GM19351 (cell line): ENCODE data around the gene RAB40B.

Experiments used
- ATAC-seq: cut with Tn5 transposase; IDR thresholded peaks from one replicate; pipeline ENCODE4 v1.9.1; 2021; ENCODE audit warnings: mild to moderate bottlenecking, moderate library complexity; ENCODE audit not compliant: unreplicated experiment

RAB40B gene

DNA sequence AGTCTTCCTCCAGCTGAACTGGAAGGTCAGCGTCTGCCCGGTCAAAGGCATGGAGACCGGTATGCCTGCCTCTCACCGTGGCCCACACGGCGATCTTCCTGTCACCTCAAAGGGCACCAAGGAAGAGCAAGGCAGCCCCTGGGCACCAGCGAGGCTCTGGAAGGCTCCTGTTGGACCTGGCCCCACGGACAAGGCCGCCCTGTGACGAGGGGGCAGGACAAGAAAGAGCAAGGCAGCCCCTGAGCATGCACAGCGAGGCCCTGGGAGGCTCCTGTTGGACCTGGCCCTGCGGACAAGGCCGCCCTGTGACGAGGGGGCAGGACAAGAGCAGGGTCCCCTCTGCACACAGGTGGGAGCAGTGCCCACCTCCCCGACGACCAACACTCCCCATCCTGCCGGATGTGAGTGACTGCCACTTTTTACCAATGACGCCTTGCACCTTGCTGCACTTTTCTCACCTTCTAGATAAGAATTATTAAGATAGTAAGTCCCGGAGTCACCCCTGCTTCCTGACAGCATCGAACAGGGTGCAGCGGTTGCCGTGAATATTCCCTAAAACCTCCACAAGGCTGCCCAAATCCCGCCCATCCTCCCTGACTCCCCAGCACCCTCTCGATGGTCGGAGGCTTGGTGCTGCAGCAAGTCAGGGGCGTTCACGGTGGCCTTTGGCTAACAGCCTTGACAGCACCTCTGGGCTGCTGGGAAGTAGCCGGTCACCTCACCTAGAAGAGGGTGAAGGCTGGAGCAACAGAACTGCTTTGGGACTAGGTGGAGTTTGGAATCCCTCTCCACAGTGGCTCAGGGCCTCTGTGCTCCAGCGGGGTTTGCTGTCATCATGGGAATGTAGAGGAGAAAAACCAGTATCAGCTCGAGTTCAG lies 44.6 kb downstream of the RAB40B start:
- ATAC-seq = no peak

DNA sequence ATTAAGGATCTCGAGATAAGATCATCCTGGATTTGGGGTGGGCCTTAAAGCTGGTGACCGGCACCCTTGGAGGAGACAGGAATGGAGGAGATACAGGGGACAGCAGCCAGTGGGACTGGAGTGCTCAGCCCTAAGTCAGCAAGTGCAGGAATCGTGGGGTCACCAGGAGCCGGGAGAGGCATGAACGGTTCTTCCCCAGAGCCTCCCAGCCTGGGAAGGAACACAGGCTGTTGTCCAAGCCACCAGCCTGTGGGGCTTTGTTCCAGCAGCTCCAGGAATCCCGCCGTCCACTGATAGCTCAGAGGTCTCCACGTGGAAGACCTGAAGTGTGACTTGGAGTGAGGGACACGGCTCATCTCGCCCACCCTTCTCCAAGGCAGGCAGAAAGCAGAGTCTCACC lies 47.8 kb downstream of the RAB40B start:
- no peak for ATAC-seq

DNA sequence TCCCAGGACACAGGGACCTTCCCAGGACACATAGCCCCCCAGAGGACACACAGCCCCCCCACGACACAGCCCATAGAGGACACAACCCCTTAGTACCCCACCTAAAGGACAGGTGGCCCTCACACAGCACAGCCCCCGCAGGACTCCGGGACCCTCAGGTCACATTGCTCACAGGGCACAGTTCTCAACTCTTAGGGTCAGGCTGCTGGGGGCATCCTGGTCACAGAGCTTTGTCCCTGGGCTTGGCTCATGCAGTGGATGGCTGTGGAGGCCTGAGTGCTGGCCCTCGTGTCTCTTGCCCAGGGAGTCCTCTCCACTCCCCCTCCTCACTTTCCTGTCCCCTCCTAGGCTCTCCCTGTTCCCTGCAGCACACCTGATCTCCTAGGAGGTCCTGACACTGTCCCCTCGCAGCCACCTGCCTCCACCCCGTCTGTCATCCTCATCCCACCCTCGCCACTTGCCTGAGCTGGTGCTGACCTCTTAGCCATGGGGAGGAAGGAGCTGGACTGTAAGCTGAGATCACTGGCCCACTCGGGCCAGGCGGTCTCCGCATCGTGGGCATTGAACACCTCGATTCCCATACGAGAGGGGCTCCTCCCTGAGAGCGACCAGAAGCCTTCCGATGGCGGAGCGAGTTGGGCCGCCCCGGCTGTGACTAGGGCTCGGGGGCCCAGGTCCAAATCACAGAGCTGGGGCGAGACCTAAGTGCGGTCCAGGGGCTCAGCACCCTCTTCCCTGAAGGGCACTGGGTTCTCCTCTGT lies 48.8 kb downstream of the RAB40B start:
- ATAC-seq = no peak

DNA sequence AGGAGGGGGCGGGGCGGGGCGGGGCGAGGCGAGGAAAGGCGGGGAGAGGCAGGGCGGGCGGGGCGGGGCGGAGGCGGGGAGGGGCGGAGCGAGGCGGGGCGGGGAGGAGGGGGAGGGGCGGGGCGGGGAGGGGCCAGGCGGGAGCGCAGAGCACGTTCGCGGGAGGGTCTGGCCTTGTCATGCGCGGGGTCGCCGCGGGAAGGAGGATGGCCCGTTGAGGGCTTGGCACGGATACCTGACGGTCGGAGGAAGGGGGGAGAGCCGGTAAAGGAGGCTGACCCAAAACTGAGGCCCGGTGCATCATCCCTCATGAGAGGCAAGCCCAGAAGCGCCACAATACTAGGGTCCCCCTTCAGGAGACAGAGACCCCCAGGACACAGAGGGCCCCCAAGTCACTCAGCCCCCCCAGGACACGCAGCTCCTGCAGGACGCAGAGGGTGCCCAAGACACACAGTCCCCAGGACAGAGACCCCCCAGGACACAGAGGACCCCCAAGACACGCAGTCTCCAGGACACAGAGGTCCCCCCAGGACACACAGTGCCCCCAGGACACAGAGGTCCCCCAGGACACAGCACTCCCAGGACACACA lies 49.7 kb downstream of the RAB40B start:
- no peak for ATAC-seq

DNA sequence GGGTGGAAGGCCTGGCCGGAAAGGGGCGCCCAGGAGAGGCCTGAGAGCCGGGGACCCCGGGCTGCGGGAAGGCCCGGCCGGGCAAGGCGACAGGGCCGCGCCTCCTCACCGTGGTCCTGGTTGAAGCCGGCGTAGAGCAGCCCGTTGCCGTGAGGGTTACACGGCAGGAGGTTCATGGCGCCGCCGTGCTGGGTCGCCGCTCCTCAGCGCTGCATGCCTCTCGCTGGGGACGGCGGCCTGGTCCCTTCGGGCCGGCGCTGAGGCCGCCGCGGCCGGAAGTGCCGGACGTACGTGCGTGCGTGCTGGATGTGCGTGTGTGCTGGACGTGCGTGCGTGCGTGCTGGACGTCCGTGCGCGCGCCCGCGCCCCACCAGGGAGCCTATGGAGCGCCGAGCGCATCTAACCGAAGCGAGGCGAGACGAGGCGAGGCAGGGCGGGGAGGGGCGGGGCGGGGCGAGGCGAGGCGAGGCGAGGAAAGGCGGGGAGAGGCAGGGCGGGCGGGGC lies 50.3 kb downstream of the RAB40B start, which contains the start of gene WDR45B:
Gene WDR45B, minus strand, starts transcription at position 280 of the 504 bp plus-strand sequence. Its CDS starts 104 bp downstream, at position 176.
- ATAC-seq = peak; percentile 90

DNA sequence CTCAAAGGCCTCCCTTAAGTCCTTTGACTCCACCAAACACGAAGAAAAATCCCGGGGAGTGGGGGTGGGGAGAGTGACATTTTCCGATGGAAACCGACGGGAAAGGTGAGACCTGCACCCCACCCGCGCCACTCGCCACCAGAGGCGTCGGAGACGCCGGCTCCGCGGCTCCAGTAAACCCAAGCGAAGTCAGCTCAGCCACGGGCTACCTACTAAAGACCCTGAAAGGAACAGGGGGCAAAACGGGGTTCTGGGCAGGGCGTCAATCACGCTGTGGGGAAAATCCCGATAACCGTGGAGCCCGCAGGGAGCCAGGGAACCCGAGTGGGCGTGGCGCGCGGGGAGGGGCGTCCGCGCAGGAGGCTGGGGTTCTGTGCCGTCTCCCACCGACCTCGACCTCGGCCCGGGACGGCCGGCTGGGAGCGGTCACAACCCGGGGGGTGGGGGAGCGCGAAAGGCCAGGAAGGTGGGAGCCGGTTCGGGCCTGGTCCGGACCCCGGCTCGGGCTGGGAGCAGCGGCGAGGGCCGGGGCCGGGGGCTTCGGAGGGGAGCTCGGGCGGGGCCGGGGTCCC lies 50.8 kb downstream of the RAB40B start:
- peak; percentile 20 for ATAC-seq

DNA sequence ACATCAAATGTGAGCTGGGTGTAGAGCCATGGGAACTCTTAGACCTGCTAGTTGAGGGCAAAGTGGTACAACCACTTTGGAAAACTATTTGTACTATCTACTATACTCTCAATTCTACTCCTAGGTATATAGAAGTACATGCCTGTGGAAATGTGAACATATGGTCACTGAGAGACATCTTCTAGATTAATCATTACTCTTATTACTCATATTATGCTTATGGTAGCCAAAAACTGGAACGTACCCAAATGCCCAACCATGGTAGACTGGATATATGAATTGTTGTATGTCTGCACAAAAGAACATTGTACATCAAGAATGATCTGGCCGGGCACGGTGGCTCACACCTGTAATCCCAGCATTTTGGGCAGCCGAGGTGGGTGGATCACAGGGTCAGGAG lies 53.0 kb downstream of the RAB40B start:
- no peak for ATAC-seq

DNA sequence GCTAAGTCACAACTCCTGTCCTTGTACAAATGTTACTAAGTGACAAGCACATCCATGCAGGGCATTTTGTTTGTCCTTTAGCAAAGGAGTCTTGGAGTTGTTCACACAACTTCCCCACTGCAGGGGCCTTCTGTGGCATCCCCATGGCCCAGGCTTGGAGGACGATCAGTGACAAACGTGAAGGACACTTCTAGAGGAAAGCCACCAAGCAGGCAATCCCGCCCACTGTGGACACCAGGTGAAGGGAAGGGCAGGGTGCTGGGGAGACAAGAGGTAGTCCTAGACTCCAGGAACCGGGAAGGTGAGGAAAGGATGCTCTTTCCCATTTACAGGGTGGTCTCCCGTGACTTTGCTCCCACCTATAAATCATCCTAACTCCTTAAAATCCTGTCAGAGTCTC lies 54.4 kb downstream of the RAB40B start:
- no peak for ATAC-seq

DNA sequence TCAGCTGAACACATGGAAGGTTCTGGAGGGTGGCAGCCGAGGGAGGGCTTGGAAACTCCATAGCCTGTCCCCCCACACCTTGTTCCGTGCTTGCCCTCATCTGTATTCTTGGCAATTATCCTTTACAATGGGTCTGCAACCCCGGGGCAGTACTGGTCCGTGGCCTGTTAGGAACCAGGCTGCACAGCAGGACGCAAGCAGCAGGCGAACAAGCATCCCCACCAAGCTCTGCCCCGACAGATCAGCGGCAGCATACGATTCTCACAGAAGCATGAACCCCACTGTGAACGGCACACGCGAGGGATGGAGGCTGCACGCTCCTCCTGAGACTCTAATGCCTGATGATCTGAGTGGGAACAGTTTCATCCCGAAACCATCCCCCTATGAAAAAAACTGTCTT lies 56.5 kb downstream of the RAB40B start:
- no peak for ATAC-seq

DNA sequence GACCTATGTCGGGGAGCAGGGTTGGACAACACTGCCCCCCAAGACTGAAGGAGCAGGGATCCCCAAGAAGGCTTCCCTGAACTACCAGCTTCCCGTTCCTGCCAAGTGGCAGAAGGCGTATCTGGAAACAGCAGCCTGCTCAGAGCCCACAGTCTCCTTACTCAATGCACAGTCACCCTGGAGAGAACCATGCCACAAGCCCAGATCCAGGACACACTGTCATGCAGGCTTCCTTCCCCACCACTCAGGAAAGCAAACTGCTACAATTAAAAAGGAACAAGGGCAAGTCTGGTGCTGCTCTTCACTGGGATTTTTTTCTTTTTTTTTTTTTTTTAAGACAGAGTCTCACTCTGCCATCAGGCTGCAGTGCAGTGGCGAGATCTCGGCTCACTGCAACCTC lies 58.5 kb downstream of the RAB40B start:
- ATAC-seq = no peak

DNA sequence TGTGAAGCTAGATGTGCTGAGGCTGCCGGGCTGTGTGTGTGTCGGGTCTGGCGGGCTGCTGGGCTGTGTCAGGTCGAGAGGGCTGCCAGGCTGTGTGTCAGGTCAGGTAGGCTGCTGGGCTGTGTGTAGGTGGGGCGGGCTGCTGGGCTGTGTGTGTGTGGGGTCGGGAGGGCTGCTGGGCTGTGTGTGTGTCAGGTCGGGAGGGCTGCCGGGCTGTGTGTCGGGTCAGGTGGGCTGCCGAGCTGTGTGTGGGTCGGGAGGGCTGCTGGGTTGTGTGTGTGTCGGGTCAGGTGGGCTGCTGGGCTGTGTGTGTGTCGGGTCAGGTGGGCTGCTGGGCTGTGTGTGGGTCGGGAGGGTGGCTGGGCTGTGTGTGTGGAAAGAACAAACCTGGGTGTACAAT lies 58.9 kb downstream of the RAB40B start:
- no peak for ATAC-seq

DNA sequence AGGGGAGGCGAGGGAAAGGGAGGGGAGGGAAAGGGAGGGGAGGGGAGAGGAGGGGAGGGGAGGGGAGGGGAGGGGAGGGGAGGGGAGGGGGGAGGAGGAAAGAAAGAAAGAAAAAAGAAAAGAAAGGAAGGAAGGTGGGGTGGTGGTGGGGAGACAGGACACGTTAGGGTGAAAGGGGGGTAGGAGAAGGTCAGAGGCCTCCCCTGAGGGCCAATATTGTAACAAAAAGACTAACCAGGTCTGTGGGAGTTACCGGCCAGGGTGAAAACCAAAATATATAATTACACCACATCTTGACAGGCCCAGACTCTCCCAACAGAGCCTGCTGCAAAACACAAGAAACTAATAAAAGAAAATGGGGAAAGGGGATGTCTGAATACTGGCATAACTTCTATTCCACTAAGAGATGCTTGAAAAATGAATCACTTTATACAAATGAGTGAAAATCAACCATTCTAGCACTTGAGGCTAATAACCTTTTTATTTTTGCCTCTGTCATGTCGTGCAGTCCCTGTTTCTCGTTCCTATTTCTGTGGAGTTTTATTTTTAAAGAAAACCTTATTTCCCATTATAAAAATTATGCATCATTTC lies 60.2 kb downstream of the RAB40B start:
- ATAC-seq = no peak

DNA sequence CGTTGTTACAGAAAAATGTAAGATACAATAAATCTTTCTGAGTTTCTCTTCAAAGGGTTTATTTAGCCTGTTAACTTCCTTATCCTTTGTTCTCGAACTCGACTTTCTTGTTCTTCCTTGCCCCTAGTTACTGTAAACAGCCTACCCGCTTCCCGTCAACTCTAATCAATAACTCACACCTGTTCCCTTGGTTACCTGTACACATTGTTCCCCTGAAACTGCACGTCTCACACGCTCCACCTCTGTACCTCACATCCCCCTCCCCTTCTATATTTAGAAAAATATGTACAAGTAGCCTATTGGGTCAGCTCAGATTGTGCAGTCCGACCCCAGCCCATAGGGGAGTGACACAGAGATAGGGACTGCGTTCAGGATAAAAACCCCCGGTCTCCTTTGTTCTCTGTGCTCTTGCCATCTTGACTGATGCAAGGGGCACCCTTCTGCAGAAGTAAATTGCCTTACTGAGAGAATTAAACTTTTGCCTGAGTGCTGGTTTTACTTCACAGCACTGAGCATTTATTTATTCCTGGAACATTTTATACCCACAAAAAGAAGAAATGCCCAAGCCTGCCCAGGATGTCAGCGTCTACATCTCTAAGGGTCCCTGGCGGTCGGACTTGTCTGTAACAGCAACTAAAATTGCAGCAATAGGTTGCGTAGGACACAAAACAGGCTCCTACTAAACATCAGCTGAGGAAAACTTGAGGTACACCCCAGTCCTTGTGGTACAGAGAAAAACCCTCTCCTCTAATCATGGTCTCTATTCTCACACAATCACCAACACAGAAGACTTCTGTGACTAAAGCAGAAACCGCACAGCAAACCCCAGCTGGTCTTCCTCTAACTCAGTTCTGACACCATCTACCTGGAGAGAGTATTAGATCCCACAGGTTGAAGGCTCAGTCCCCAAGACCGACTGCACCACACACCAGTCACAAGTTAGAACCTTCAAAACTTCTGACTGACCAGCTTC lies 61.6 kb downstream of the RAB40B start:
- no peak for ATAC-seq

DNA sequence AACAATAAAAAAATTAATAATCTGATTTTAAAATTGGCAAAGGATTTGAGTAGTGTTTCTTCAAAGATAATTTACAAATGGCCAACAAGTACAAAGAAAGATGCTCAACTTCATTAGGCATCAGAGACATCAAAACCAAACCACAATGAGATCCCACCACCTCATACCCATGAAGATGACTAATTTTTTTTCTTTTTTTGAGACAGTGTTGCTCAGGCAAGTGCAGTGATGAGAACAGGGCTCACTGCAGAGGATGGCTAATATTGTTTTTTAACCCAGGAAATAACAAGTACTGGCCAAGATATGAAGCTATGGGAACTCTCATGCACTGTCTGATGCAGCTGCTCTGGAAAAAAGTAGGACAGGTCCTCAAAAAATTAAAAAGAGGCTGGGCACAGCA lies 65.2 kb downstream of the RAB40B start:
- no peak for ATAC-seq

DNA sequence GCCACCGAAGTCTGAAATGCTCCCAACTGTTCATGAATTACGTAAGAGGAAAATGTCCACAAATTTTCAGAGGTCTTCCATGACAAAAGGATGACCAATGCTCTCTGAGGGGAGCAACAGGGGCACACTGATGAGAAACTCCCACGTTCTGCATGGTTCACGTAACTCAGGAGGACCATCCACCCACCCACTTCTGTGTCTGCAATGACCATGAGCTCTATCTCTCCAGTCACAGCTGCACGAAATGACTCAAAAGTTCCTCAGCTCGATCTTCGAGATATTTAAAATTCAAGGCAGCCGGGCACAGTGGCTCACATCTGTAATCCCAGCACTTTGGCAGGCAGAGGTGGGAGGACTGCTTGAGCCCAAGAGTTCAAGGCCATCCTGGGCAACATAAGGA lies 66.0 kb downstream of the RAB40B start:
- no peak for ATAC-seq

DNA sequence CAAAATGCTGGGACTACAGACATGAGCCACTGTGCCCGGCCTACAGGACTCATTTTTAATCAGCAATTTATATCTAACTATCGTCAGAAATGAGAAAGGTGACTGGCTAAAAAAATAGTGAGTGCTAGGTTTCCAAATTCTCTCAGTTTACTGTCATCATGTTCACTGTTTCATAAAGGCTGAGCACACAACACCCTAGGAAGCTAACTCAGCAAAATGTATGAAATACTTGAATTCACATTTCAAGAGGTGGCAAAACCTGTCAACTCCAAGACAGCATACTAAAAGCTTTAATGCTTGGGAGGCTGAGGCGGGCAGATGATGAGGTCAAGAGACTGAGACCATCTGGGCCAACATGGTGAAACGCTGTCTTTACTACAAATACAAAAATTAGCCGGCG lies 67.0 kb downstream of the RAB40B start:
- no peak for ATAC-seq

DNA sequence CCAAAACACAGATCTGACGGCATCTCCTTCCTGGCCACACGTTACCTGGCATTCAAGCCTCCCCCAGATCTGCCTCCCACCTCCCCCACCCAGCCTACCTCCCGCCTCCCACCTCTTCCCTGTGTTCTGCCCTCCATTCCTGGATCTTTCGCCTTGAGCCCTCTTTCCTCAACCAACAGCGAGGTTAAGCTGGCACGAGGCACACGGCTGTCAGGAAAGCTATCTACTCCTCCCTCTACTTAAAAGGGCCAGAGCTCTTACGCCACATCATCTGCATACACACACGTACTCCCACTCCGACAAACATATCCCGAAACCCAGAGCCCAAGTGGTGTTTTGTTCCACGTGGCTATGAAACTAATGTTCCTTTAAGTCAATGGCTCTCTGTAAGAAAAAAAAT lies 68.3 kb downstream of the RAB40B start:
- ATAC-seq = no peak

DNA sequence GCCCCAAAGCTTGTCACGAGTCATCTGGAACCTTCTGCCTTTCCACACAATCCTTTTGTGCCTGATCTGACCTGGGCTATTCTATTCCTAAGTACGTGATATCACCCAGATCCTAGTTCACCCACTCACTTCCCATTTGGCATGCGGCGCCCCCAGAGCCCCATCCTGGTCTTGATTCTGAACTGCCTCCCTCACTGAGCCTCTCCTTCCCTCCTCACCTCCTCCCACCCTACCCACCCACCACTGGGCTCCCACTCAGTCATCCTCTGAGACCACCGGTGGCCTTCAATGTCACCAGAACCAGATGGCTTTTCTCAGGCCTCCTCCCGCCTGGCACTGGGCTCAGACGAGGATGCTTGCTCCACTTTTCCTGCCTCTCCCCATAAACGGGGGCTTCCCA lies 68.8 kb downstream of the RAB40B start:
- no peak for ATAC-seq

DNA sequence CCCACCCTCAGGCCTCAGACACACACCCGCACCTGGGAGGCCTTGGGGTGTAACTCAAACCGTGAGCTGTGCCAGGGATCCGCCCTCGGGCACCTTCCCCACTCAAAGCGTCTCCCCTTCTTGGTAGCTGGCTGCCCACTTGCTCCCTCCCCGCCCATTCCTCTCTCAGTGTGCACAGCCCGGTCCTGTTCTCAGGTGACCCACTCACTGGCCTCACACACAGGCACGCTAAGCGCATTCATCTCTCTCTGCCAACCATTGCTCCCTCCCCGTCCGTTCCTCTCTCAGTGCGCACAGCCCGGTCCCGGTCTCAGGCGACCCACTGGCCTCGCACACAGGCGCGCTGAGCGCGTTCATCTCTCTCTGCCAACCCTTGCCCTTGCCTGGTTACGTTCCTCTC lies 71.1 kb downstream of the RAB40B start:
- no peak for ATAC-seq

DNA sequence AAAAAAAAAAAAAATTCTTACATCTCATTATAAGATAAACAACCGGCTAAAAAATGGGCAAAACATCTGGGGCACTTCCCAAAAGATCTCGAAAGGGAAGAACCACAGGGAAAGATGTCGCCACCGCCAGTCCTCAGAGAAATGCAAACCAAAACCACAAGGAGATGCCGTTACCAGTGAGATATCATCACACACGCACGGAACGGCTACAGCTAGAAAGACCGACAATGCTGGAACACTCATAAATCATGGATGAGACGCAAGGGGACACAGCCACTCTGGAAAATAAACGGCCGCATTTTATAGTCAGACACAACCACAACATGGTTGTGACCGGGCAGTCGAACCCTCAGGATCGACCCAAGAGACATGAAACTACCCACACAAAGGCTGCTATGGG lies 74.8 kb downstream of the RAB40B start:
- no peak for ATAC-seq
